NCI-H146 treated with DMSO at 0.1 percent for 48 hours (cell line): ENCODE data around the gene GRB10.
"Not testable (repeated sequence)": the region's sequence is repeated elsewhere in the genome, so short reads cannot be mapped to it uniquely, and the experiment has no call there.

Source experiments
- DNase-seq: peaks from one replicate; lab custom pipeline; 2025; ENCODE audit not compliant: unreplicated experiment; lab: John Stamatoyannopoulos, UW

GRB10 gene

DNA sequence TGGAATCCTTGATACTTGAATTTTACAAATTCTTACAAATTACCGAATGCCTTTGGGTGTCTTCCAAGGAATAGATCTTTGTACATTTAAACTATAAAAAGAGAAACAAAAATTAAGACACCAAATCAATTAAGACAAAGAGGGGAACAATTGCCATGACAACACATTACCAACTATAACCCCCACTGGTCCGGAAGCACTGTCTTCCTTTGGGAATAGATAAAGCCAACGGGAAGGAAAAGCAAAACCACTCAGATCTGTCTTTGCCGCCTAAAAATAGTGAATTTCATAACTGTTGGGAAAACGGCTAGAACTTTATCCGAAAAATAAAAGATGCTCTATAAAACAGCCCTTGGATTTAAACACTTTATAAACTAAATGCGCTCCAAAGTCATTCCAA, 37.4 kb downstream of the GRB10 start:
- DNase-seq: no peak

DNA sequence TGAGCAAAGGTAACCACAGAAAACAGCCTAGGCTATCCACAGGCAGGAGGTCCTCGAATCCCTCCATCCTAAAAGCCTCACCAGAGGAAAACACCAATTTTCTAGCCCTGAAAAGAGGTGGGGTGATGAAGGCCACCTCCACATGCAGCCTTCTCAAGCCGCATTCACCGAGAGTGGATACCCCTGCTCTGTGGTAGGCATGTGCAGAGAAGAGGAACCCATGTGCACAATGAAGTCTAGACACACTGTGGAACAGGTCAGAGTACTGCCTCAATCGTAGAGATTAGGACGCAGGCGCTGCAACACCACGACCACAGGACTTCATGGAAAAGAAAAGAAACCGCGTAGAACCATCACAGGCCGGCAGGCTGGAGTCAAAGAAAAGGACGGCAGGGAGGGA, 38.8 kb downstream of the GRB10 start:
- no peak for DNase-seq

DNA sequence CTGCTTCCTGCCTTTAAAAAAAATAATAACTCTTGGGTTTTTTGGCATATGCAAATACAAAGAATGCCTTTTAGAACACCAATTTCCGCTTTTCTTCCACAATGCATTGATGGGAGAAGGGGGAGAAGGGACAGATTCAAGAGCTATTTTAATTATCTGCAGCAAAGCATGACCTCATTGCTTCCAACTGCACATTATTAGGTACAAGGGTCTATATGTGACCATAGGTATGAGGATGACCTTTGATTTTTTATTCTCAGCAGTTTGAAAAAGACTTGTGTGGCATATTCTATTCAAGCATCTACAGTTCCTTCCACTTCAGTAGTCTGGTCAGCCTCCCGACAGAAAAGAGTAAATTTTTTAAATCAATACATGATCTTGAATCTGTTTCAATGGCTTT, 39.7 kb downstream of the GRB10 start:
- no peak for DNase-seq

DNA sequence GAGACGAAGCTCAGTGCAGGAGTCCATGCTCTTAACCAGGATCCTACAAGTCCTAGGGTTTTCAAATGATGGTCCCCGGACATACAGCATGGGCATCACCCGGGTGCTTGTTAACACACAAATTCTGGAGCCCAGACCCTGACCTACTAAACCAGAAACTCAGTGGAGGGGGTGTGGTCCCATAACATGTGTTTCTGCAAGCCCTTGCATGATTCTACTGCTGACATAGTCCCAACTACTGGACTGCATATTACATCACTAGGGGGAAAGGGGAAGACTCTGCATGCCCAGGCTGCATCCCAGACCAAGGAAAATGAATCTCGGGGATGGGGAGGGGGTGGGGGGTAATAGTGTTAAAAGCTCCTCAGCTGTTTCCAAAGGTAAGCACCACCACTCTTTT, 40.3 kb downstream of the GRB10 start:
- DNase-seq: no peak

DNA sequence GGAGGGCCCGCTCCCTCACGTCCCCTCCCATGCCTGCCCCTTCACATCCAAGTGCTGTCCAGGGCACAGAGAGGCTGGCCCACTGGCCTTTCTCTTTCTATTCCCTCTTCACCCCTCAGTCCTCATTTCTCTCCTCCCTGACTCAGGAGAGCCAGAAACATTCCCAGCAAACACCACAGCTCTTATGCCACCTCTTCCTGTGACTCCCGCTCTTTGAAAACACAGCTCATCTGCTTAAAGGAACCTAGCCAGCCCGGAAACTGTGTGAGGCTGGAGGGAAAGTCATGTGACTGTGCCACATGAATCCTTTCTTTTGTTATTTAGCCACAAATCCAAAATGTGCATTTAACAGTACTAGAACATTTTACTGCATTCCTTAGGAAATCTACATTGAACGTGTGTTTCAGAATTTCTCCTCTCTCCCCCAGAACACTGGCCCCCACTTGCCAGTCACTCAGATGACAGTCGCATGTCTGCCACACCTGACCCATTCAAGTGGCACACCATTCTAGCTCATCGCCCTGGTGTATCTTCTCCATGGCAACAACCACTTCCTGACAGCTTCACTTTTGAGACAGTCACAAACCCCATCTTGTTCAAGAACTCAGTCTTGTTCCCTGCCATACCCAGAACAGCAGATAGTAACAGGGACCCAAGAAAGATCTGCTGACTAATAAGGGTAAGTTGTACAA, 42.8 kb downstream of the GRB10 start:
- DNase-seq: no peak

DNA sequence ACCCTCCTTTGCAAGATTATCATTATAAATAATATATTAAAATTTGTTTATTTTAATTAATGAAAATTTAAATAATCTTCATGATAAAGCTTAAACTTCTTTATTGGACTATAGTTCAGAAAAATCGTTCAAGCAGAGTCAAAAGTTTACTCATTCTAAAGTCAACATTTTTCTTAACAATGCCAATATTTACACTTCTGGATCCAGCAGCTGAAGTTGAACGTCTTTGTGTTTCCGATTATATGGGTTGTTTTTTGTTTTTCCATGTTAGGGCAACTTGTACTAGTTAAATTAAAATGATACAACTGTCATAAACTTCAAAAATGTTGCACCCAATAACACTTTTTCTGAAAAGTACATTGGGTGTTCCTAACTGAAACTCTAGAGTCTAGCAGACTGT, 43.8 kb downstream of the GRB10 start:
- no peak for DNase-seq

DNA sequence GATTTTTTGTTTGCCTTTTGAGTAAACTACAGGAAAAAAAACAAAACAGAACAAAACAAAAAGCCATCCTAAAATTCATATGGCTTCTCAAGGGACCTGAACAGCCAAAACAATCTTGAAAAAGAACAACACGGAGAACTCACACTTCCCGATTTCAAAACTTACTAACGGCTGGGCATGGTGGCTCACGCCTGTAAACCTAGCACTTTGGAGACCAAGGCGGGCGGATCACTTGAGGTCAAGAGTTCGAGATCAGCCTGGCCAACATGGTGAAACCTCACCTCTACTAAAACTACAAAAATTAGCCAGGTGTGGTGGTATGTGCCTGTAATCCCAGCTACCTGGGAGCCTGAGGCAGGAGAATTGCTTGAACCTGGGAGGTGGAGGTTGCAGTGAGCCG, 46.9 kb downstream of the GRB10 start:
- DNase-seq: not testable (repeated sequence)

DNA sequence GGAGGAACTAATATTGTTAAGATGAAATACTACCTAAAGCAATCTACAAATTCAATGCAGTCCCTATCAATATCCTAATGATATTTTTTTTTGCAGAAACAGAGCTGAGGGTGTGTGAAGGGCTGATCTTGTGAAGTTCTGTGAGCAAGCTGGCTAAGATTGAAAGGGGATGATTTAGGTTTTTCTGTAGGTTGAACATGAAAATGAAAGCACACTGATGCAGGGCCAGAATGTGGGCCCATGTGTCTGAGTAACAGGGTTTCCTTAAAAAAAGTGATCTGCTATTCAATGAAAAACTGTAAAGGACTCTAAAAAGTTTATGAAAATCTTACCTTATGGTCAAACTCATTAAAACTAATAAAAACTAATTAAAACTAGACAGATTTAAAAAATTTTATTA, 47.4 kb downstream of the GRB10 start:
- DNase-seq: no peak

DNA sequence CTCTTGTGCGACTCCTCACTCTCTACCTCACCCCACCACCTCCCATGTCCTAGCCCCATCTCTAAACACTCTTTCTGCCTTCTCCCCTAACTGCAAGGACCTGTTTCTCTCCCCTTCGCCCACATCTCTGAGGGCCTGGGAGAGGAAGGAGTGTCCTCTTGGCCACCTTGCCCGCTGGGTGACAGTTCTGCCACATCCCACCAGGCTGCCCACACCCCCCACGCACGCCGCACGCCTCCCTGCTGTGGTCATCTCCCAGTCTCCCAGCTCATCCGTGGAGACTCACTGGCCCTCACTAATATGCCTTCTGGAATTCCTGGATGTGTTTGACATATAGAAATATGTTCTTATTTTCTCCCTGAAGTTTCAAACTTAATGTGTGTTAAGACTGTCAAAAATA, 48.5 kb downstream of the GRB10 start:
- DNase-seq: no peak

DNA sequence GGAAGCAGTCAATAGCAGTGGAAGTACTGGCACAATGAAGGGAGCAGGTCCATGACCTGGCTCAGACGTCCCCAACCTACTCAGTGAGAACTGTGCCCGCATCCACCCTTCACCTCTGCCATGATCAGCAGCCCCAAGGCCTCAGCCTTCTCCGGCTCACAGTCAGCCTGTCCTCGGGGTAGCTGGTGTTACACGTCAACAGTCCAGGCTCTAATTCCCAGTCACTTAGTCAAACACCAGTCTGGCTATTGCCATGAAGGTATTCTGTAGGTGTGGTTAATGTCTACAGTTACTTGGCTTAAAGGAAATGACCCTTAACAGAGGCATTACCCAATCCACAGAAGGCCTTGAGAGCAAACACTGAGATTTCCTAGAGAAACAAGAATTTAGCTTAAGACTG, 49.1 kb downstream of the GRB10 start:
- no peak for DNase-seq

DNA sequence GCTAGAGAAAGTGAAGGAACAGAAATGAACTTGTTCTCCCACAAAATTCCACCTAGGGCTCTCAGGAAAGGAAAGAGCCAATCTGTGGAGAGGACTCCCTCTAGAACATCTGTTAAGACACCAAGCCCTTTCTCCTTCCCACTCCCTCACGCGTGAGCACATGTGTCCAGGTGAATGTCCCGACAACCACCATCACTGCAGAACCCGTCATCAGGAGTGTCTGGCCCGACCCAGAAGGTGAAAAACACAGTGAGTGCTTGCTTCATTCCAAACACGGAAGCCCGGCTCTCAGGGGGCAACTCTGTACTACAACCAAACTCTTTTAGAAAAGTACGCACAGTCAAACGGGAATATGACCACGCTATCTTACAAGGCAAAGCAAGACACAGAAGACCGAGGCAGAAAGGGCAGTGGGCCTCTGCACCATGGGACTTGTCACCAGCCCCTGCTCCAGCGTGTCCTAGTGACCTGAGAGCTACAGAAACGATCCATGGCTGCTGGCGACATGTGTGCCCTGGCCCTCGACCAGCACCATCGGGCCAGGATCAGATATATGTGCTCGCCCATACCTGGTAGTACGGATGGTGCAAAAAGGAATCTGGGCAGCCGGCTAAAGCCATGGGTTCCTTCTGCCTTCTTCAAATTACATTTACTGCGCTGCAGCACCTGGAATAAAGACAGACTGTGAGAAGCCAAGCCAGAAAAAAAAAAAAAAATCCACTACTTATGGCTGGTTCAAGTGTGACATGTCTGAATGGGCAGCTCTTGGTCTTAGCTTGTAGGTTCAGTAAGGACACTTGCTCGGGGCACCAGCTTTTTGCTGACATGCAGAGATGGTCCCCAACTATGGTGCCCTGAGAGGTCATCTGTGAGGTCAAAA, 50.8 kb downstream of the GRB10 start:
- no peak for DNase-seq

DNA sequence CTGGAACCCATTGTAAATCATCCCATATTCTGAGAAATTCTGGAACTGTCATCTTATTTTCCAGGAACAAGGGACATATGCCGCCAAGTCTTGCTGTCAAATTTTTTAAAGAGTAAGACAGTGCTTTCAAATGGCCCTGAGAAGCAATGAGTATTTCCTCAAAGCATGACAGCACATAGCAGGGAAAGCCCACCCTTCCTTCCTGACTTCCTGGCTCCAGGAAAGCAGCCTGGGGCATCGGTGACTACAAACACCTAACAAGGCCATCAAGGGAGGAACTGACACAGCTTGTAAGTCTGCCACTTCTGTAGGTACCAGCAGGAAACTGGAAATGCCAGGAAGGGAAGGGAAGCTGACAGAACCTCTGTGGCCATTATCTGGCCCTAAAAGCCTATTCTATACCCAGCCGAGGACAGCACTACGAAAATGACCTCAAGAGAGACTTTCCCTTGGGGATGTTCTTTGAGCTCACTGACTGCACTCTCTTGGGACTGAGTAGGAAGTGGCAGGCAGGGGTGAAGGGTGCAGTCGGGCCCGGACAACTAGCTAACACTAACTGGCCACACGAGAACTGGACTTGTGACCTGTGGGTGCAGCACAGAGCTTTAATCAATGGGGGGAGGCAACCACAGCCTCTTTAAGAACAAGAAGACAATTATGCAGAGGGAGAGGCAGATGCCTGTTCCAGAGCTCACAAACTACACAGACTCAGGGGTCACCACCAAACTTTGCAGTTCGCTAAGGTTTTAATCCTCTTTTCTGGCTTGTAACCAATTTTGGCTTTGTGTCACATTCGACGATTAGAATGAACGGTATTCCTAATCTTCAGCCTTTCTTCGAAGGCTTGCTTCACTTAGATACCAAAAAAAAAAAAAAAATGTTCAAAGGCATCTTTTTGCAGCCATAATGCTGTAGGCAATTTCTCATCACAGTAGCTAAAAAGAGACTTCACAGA, 52.0 kb downstream of the GRB10 start:
- no peak for DNase-seq

DNA sequence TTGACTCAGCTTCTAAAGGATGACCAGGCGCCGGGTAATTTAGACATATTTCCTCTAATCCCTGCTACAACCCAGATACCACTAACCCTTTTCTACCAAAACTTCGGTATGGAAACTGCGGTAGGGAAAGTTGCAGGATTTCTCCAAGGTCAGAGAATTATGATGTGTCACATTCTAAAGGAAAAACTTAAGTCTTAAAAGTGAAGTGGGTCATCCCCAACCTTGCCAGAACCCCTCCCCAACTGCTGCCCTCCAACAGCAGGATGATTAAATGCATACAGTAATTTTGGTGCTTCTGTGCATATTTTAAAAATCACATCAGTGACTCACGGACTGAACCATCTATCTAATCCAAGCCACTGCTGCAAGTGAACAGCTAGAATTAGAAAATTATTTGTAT, 52.7 kb downstream of the GRB10 start:
- DNase-seq: no peak

DNA sequence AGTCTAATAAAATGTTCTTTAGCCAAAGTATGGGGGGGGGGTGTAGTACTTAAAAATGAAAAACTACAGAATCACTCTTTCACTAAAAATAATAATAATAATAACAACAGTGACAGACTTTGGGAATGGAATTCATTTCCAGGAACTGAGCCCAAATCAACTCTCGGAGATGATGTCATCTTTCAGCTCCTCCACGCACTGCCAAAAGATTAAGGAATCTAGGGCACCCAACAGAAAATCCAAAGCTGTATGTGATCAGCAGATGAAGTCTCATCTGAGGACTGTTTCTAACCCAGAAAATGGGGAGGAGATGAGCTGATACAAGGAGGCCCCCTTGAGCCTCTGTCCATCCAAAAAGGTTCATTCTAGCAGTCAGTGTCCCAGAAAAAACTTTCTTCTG, 54.5 kb downstream of the GRB10 start:
- no peak for DNase-seq

DNA sequence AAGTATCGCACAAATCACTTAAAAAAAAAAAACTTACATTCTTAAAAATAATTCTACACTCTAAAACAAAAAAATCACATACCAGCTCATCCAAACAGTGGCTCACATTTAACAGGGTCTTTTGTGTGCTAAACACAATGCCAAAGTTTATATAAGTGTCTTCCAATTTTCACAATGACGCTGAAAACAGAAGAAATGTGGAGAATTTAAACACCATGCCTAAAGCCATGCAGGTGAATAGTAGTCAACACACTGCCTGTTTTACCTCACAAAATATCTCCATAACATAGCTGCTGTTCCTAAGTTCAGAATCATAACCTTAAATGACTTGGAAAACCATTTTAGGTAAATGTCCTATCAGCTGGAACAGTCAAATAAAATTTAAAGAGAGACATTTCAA, 55.0 kb downstream of the GRB10 start:
- no peak for DNase-seq

DNA sequence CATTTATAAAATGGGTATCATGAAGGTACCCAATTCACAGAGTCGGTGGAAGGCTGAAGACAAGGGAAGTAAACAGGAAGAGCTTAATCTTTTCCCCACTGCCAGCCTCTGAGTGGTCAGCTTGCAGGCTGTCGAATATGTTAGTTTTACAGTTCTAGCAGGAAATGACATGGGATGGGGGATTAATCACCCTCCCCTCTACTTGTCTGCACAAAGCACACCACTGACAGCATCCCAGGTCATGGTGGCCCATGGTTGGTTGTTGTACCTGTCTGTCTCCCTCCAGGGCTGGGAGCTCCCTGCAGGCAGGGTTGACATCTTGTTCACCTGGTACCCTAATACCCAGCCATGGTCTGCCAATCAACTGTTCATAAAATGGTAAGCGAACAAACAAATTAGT, 55.6 kb downstream of the GRB10 start:
- no peak for DNase-seq

DNA sequence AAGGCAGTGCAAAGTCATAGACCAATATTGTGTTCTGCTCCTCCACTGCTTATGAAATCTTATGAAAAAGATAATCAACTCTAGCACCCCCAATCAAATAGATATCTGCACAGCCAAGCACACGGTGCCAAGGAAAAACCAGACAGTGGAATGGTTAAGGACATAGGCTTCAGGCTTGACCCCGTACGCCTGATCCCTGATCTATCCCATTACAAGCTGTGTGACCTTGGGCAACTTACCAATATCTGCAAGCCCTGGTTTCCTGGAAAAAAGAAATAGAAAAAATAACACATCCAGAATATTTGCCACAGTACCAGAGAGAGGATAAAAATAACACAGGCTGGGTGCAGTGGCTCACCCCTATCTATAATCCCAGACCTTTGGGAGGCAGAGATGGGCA, 56.9 kb downstream of the GRB10 start:
- no peak for DNase-seq

DNA sequence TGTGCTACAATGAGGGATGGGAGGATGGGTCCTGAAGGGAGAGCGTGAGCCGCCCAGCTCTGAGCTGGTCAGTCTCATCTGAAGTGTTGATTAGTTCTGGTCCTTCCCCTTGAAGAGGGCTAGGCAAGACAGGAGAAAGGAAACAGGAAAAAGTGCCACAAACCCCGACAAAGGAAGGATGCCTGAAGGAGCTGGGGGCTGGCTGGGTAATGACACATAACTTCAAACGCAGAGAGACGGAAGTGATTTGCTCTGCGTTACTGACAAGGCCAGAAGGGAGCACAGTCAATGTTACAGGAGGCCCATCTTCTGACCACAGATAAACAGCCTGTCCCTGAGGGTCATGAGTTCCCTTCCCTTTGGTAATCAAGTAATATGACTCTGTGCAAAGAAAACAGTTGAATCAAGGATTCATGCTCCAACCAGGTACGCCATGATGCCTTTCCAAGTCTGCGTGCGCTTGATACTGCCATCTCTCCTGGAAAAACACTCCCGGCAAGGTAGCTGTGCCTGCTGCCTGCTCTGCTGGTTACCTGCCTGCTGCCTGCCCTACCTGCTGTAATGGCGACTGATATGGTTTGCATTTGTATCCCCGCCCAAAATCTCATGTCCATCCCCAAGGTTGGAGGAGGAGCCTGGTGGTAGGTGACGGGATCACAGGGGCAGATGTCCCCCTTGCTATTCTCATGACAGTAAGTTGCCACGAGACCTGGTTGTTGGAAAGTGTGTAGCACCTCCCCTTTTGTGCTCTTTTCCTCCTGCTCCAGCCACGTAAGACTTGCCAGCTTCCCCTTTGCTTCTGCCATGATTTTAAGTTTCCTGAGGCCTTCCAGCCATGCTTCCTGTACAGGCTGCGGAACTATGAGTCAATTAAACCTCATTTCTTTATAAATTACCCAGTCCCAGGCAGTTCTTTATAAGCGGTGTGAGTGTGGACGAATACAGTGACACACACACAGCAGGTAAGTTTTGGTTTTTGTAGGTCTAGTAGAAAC, 57.9 kb downstream of the GRB10 start:
- DNase-seq: no peak

DNA sequence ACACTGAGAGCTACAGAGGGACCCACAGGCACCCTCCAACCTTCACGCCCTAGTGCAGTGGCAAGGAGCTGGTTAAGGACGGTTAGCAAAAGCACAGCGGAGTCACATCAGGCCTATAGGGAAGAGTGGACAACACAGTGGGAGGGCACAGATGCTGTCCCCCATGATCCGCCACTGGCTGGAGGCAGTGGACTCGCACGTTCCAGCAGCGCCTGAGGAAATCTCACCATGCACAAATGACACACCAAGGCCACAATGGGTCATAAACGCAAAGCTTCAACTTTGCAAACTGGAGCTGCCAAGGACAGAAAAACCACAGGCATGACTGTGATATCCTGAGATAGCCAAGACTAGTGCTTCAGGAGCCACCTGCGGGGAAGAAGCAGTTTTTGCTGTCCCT, 58.8 kb downstream of the GRB10 start:
- DNase-seq: no peak

DNA sequence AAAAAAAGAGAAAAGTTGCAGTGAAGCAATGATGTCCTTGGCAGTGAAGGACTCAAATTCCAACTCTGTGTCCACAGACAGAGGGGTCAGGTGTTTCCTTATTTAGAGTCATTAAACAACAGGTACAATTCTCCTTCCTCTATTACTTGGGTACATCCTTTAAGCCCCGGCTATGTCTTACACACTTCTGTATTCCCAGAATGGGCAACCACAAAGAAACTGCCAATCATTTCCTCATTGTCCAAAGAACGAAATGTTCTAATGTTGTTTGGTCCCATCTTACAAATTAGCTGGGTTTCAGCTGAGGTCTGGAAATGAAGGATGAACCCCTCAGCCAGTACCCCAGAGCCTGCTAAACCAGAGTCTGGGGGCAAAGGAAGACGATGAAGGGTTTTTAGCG, 59.5 kb downstream of the GRB10 start:
- DNase-seq: no peak
